ENCODE measurements around the gene COX20.
A peak's percentile ranks its signal among the peaks of the same experiment; 100 is the strongest.

Gene COX20

DNA sequence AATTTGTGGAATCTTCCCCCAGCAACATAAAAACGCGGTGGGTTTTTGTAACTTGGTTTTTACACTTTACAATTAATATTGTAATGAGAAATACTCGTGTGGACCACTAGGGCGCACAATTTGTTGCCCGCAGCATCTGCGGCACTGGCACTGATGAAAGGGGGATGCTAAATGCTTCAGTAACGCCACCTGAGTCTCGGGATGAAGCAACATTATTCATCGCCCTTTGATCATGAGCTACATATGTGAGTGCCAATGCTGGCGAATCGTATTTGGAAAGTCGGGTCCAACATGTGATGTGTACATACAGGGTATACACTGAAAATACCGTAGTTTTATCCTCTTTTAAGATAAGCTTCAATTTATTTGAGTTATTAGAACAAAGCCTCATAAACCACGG, 34.2 kb upstream of the COX20 start:
- no peaks in the 10 kb centered on the region for H3K27me3 ChIP-seq (ENCODE audit: low read length)
- no peaks in the 10 kb centered on the region for H3K36me3 ChIP-seq (ENCODE audit: low read length)
- H3K79me2 ChIP-seq (ENCODE audit: insufficient read depth, low read length) = no peaks in the 10 kb centered on the region
- H3K27ac ChIP-seq (ENCODE audit: low read depth, low read length) = no peak overlapping the region
- no peaks in the 10 kb centered on the region for H4K20me1 ChIP-seq (ENCODE audit: low read depth, low read length)
- no peaks in the 10 kb centered on the region for H3F3A ChIP-seq (ENCODE audit: insufficient read depth)
- no peak overlapping the region for H3K4me3 ChIP-seq (ENCODE audit: insufficient read depth, low read length, poor library complexity, severe bottlenecking)
- no peaks in the 10 kb centered on the region for H3K9me3 ChIP-seq (ENCODE audit: insufficient read depth, low read length)
- no peak overlapping the region for H2AFZ ChIP-seq (ENCODE audit: low read depth, low read length, severe bottlenecking)
- TF ChIP-seq CTCF (IDR thresholded peaks at IDR 0.05; ENCODE audit: insufficient read depth, low read length, poor library complexity, severe bottlenecking) = peak; percentile 78
- no peak for TF ChIP-seq EZH2phosphoT487 (conservative IDR thresholded peaks at IDR 0.05; ENCODE audit: low read length)
- H3K4me2 ChIP-seq (ENCODE audit: low read depth, low read length, poor library complexity, severe bottlenecking) = peak overlapping the region; percentile 13
- no peaks in the 10 kb centered on the region for H3K9me2 ChIP-seq (replicated peaks; ENCODE audit: insufficient read depth, low read length)
- H3K9ac ChIP-seq (ENCODE audit: low read length) = no peak overlapping the region

- Histone ChIP-seq H2AFZ (ENCODE audit: low read depth, low read length, severe bottlenecking) (no peak overlapping the region), H3K4me2 (ENCODE audit: low read depth, low read length, poor library complexity, severe bottlenecking) (no peak overlapping the region), H3K9me2 (replicated peaks; ENCODE audit: insufficient read depth, low read length) (no peaks in the 10 kb centered on the region), H3K36me3 (ENCODE audit: low read length) (no peaks in the 10 kb centered on the region), H3K9ac (ENCODE audit: low read length) (no peak overlapping the region), H3K4me3 (ENCODE audit: insufficient read depth, low read length, poor library complexity, severe bottlenecking) (no peak overlapping the region), H3K9me3 (ENCODE audit: insufficient read depth, low read length) (no peaks in the 10 kb centered on the region), H3K27ac (ENCODE audit: low read depth, low read length) (no peak overlapping the region), H3F3A (ENCODE audit: insufficient read depth) (no peaks in the 10 kb centered on the region), H3K79me2 (ENCODE audit: insufficient read depth, low read length) (no peaks in the 10 kb centered on the region), H4K20me1 (ENCODE audit: low read depth, low read length) (no peaks in the 10 kb centered on the region), H3K27me3 (ENCODE audit: low read length) (no peaks in the 10 kb centered on the region)
- no peak for TF ChIP-seq EZH2phosphoT487 (conservative IDR thresholded peaks at IDR 0.05; ENCODE audit: low read length)
- TF ChIP-seq CTCF (IDR thresholded peaks at IDR 0.05; ENCODE audit: insufficient read depth, low read length, poor library complexity, severe bottlenecking) = no peak
These were observed 33.4 kb upstream of the COX20 start for GRCh38 chr1:244802041-244802440.

DNA sequence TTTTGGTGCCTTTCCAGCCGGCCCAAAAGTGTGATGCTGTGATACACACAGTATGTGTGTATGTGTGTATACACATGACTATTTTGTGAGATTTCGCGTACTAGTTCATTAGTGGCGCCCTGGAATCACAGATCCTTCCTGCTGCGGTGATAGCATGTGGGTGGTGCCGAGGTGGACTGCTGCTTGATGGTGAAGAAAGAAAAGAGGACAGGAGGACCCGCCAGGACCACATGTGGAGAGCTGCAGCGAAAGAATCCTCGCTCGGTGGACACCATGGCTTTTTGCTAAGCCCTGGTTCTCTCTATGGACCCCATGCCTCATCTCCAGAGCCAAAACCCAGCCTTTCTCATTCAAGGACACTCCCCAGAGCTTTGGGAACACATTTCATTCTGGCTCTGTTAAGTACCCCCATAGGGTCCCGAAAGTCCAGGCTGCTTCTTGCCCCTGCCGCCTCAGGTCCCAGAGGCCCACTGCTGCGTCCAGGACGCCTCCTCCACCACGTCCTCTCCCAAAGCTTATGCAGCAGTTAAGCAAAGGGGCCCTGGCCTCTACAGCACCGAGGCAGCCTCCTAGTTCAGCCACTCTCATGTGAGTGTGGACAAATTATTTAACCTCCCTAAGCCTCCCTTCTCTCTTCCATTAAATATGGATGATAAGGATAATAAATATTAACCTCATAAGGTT, 32.8 kb upstream of the COX20 start:
- no peak overlapping the region for H3K4me2 ChIP-seq (ENCODE audit: low read depth, low read length, poor library complexity, severe bottlenecking)
- no peaks in the 10 kb centered on the region for H3F3A ChIP-seq (ENCODE audit: insufficient read depth)
- H2AFZ ChIP-seq (ENCODE audit: low read depth, low read length, severe bottlenecking) = no peak overlapping the region
- H3K9me2 ChIP-seq (replicated peaks; ENCODE audit: insufficient read depth, low read length) = no peaks in the 10 kb centered on the region
- no peaks in the 10 kb centered on the region for H3K36me3 ChIP-seq (ENCODE audit: low read length)
- H3K9ac ChIP-seq (ENCODE audit: low read length) = no peak overlapping the region
- TF ChIP-seq CTCF (IDR thresholded peaks at IDR 0.05; ENCODE audit: insufficient read depth, low read length, poor library complexity, severe bottlenecking) (no peak), EZH2phosphoT487 (conservative IDR thresholded peaks at IDR 0.05; ENCODE audit: low read length) (no peak)
- no peaks in the 10 kb centered on the region for H4K20me1 ChIP-seq (ENCODE audit: low read depth, low read length)
- H3K9me3 ChIP-seq (ENCODE audit: insufficient read depth, low read length) = no peaks in the 10 kb centered on the region
- H3K4me3 ChIP-seq (ENCODE audit: insufficient read depth, low read length, poor library complexity, severe bottlenecking) = no peak overlapping the region
- H3K27me3 ChIP-seq (ENCODE audit: low read length) = no peaks in the 10 kb centered on the region
- no peak overlapping the region for H3K27ac ChIP-seq (ENCODE audit: low read depth, low read length)
- H3K79me2 ChIP-seq (ENCODE audit: insufficient read depth, low read length) = no peaks in the 10 kb centered on the region

Data from SU-DHL-6 (cell line).